ENCODE measurements around the gene HBZ.
"Not testable (repeated sequence)": the region's sequence is repeated elsewhere in the genome, so short reads cannot be mapped to it uniquely, and the experiment has no call there.

Gene HBZ

DNA sequence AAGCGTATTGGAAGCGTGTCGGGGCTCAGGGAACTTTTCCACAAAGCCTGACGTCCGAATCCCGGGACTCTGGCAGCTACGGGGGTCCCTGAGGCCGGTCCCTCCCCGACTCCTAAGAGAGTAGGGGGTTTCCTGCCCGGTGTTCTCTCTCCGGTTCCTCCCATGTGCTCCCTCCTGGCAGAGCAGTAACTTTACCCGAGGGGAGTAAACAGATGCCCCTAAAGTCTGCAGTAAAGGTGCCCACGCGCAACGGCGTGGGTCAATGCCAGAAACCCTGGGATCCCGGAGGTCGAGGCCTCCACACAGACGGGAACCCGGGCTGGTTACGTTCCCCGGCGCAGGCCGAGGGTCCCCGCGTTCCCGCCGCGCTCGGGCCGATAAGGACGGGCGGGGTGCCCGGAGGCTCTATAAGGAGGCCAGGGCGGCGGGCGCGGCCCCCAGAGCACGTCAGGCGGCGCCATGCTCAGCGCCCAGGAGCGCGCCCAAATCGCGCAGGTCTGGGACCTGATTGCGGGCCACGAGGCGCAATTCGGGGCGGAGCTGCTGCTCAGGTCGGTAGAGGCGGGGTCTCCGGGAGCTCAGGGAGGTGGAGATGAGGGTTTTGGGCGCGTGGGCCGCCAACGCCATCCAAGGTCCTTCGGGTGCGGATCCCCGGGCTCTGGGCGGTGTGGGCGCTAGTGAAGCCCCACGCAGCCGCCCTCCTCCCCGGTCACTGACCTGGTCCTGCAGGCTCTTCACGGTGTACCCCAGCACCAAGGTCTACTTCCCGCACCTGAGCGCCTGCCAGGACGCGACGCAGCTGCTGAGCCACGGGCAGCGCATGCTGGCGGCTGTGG lies 13.3 kb downstream of the HBZ start, which contains the start of gene HBM:
Gene HBM, plus strand, starts transcription at position 440 of the 836 bp plus-strand sequence. Its CDS starts 20 bp downstream, at position 460.
- no peak for DNase-seq

DNA sequence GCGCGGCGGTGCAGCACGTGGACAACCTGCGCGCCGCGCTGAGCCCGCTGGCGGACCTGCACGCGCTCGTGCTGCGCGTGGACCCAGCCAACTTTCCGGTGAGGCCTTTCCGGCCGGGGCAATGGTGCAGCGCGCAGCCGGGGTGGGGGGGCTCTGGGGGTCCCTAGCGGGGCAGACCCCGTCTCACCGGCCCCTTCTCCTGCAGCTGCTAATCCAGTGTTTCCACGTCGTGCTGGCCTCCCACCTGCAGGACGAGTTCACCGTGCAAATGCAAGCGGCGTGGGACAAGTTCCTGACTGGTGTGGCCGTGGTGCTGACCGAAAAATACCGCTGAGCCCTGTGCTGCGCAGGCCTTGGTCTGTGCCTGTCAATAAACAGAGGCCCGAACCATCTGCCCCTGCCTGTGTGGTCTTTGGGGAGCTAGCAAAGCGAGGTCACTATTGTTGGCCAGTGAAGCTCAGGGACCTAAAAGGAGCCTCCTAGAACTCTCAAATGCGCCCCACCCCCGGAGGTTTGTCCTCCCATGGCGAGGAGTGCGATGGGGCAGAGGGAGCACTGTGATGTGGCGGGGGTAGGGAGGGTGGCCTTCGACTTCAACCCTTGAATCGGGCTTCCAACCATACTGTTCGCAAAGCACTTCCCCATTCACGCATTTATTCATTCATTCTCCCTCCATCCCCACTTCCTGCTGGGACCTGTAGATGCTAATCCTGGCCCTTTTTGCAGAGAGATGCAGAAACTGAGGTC lies 14.1 kb downstream of the HBZ start:
- no peak for DNase-seq

DNA sequence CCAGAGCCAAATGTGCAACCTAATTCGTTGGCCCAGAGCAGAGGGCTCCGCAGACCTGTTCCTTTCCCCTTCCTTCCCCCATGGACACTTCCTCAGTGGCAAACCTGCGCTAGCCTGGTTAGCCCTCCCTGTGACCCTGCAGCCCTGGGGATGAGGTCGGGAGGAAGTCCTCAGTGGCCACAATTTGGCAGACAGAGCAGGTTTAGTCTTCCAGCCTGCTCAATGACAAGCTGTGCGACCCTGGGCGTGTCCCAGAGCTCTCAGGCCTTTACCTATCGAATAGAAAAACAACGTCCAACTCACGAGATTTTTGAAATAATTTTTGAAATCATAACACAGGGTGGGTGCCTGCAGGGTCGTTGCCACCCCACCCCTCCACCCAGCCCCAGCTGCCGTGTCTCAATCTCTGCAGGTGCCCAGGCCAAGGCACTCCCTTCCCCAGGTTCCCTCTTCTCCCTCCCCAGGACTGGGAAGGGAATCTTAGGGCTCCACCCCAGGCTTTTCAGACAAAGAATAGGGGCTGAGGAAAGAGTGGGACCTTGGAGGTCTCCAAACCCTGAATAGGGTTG lies 14.8 kb downstream of the HBZ start:
- DNase-seq = no peak

DNA sequence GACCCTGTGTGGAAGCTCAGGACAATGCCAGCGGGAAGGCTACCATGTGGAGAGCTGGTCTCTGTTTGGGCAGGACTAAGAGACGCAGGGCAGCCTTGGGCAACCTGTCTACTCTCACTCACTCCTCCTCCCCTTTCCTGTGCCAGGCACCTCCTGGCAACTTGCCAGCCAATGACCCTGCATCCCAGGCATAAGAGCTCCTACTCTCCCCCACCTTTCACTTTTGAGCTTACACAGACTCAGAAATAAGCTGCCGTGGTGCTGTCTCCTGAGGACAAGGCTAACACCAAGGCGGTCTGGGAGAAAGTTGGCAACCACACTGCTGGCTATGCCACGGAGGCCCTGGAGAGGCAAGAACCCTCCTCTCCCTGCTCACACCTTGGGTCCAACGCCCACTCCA lies 16.0 kb downstream of the HBZ start:
- no peak for DNase-seq

DNA sequence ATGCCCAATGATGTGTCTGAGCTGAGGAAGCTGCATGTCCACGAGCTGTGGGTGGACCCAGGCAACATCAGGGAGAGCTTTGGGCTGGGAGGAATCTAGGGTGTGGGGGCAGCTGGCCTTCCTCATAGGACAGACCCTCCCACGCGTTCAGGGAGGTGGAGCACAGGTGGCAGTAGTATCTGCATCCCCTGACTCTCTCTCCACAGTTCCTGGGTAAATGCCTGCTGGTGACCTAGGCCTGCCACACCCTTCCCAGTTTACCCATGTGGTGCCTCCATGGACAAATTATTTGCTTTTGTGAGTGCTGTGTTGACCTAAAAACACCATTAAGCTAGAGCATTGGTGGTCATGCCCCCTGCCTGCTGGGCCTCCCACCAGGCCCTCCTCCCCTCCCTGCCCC lies 16.6 kb downstream of the HBZ start:
- DNase-seq = no peak

DNA sequence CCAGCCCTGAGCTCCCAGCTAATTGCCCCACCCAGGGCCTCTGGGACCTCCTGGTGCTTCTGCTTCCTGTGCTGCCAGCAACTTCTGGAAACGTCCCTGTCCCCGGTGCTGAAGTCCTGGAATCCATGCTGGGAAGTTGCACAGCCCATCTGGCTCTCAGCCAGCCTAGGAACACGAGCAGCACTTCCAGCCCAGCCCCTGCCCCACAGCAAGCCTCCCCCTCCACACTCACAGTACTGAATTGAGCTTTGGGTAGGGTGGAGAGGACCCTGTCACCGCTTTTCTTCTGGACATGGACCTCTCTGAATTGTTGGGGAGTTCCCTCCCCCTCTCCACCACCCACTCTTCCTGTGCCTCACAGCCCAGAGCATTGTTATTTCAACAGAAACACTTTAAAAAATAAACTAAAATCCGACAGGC lies 17.7 kb downstream of the HBZ start:
- not testable (repeated sequence) for DNase-seq

DNA sequence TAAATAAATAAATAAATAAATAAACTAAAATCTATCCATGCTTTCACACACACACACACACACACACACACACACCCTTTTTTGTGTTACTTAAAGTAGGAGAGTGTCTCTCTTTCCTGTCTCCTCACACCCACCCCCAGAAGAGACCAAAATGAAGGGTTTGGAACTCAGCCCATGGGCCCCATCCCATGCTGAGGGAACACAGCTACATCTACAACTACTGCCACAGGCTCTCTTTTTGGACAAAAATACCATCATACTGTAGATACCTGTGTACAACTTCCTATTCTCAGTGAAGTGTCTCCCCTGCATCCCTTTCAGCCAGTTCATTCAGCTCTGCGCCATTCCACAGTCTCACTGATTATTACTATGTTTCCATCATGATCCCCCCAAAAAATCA lies 18.3 kb downstream of the HBZ start:
- DNase-seq = no peak

DNA sequence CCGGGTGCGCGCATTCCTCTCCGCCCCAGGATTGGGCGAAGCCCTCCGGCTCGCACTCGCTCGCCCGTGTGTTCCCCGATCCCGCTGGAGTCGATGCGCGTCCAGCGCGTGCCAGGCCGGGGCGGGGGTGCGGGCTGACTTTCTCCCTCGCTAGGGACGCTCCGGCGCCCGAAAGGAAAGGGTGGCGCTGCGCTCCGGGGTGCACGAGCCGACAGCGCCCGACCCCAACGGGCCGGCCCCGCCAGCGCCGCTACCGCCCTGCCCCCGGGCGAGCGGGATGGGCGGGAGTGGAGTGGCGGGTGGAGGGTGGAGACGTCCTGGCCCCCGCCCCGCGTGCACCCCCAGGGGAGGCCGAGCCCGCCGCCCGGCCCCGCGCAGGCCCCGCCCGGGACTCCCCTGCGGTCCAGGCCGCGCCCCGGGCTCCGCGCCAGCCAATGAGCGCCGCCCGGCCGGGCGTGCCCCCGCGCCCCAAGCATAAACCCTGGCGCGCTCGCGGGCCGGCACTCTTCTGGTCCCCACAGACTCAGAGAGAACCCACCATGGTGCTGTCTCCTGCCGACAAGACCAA lies 20.0 kb downstream of the HBZ start, which contains the start of gene HBA2:
Gene HBA2, plus strand, starts transcription at position 503 of the 568 bp plus-strand sequence. Its CDS starts 37 bp downstream, at position 540.
- DNase-seq = not testable (repeated sequence)

DNA sequence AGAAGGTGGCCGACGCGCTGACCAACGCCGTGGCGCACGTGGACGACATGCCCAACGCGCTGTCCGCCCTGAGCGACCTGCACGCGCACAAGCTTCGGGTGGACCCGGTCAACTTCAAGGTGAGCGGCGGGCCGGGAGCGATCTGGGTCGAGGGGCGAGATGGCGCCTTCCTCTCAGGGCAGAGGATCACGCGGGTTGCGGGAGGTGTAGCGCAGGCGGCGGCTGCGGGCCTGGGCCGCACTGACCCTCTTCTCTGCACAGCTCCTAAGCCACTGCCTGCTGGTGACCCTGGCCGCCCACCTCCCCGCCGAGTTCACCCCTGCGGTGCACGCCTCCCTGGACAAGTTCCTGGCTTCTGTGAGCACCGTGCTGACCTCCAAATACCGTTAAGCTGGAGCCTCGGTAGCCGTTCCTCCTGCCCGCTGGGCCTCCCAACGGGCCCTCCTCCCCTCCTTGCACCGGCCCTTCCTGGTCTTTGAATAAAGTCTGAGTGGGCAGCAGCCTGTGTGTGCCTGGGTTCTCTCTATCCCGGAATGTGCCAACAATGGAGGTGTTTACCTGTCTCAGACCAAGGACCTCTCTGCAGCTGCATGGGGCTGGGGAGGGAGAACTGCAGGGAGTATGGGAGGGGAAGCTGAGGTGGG lies 20.9 kb downstream of the HBZ start:
- not testable (repeated sequence) for DNase-seq

DNA sequence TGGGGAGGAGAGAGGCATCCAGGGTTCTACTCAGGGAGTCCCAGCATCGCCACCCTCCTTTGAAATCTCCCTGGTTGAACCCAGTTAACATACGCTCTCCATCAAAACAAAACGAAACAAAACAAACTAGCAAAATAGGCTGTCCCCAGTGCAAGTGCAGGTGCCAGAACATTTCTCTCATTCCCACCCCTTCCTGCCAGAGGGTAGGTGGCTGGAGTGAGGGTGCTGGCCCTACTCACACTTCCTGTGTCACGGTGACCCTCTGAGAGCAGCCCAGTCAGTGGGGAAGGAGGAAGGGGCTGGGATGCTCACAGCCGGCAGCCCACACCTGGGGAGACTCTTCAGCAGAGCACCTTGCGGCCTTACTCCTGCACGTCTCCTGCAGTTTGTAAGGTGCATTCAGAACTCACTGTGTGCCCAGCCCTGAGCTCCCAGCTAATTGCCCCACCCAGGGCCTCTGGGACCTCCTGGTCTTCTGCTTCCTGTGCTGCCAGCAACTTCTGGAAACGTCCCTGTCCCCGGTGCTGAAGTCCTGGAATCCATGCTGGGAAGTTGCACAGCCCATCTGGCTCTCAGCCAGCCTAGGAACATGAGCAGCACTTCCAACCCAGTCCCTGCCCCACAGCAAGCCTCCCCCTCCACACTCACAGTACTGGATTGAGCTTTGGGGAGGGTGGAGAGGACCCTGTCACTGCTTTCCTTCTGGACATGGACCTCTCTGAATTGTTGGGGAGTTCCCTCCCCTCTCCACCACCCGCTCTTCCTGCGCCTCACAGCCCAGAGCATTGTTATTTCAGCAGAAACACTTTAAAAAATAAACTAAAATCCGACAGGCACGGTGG lies 21.7 kb downstream of the HBZ start:
- DNase-seq = not testable (repeated sequence)

DNA sequence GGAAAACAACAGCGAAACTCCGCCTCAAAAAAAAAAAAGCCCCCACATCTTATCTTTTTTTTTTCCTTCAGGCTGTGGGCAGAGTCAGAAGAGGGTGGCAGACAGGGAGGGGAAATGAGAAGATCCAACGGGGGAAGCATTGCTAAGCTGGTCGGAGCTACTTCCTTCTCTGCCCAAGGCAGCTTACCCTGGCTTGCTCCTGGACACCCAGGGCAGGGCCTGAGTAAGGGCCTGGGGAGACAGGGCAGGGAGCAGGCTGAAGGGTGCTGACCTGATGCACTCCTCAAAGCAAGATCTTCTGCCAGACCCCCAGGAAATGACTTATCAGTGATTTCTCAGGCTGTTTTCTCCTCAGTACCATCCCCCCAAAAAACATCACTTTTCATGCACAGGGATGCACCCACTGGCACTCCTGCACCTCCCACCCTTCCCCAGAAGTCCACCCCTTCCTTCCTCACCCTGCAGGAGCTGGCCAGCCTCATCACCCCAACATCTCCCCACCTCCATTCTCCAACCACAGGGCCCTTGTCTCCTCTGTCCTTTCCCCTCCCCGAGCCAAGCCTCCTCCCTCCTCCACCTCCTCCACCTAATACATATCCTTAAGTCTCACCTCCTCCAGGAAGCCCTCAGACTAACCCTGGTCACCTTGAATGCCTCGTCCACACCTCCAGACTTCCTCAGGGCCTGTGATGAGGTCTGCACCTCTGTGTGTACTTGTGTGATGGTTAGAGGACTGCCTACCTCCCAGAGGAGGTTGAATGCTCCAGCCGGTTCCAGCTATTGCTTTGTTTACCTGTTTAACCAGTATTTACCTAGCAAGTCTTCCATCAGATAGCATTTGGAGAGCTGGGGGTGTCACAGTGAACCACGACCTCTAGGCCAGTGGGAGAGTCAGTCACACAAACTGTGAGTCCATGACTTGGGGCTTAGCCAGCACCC lies 22.8 kb downstream of the HBZ start:
- DNase-seq = no peak

DNA sequence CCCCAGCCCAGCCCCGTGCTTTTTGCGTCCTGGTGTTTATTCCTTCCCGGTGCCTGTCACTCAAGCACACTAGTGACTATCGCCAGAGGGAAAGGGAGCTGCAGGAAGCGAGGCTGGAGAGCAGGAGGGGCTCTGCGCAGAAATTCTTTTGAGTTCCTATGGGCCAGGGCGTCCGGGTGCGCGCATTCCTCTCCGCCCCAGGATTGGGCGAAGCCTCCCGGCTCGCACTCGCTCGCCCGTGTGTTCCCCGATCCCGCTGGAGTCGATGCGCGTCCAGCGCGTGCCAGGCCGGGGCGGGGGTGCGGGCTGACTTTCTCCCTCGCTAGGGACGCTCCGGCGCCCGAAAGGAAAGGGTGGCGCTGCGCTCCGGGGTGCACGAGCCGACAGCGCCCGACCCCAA lies 23.6 kb downstream of the HBZ start:
- DNase-seq = not testable (repeated sequence)

DNA sequence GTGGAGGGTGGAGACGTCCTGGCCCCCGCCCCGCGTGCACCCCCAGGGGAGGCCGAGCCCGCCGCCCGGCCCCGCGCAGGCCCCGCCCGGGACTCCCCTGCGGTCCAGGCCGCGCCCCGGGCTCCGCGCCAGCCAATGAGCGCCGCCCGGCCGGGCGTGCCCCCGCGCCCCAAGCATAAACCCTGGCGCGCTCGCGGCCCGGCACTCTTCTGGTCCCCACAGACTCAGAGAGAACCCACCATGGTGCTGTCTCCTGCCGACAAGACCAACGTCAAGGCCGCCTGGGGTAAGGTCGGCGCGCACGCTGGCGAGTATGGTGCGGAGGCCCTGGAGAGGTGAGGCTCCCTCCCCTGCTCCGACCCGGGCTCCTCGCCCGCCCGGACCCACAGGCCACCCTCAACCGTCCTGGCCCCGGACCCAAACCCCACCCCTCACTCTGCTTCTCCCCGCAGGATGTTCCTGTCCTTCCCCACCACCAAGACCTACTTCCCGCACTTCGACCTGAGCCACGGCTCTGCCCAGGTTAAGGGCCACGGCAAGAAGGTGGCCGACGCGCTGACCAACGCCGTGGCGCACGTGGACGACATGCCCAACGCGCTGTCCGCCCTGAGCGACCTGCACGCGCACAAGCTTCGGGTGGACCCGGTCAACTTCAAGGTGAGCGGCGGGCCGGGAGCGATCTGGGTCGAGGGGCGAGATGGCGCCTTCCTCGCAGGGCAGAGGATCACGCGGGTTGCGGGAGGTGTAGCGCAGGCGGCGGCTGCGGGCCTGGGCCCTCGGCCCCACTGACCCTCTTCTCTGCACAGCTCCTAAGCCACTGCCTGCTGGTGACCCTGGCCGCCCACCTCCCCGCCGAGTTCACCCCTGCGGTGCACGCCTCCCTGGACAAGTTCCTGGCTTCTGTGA lies 24.3 kb downstream of the HBZ start, which contains the start of gene HBA1:
Gene HBA1, plus strand, starts transcription at position 204 of the 906 bp plus-strand sequence. Its CDS starts 37 bp downstream, at position 241.
- not testable (repeated sequence) for DNase-seq

DNA sequence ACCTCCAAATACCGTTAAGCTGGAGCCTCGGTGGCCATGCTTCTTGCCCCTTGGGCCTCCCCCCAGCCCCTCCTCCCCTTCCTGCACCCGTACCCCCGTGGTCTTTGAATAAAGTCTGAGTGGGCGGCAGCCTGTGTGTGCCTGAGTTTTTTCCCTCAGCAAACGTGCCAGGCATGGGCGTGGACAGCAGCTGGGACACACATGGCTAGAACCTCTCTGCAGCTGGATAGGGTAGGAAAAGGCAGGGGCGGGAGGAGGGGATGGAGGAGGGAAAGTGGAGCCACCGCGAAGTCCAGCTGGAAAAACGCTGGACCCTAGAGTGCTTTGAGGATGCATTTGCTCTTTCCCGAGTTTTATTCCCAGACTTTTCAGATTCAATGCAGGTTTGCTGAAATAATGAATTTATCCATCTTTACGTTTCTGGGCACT lies 25.0 kb downstream of the HBZ start:
- DNase-seq = no peak

DNA sequence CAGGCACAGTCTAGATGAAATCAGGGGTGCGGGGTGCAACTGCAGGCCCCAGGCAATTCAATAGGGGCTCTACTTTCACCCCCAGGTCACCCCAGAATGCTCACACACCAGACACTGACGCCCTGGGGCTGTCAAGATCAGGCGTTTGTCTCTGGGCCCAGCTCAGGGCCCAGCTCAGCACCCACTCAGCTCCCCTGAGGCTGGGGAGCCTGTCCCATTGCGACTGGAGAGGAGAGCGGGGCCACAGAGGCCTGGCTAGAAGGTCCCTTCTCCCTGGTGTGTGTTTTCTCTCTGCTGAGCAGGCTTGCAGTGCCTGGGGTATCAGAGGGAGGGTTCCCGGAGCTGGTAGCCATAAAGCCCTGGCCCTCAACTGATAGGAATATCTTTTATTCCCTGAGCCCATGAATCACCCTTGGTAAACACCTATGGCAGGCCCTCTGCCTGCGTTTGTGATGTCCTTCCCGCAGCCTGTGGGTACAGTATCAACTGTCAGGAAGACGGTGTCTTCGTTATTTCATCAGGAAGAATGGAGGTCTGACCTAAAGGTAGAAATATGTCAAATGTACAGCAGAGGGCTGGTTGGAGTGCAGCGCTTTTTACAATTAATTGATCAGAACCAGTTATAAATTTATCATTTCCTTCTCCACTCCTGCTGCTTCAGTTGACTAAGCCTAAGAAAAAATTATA lies 25.7 kb downstream of the HBZ start:
- DNase-seq = no peak

DNA sequence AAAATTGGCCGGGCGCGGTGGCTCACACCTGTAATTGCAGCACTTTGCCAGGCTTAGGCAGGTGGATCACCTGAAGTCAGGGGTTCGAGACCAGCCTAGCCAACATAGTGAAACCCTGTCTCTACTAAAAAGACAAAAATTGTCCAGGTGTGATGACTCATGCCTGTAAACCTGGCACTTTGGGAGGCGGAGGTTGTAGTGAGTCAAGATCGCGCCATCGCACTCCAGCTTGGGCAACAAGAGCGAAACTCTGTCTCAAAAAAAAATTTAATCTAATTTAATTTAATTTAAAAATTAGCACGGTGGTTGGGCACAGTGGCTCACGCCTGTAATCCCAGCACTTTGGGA lies 26.2 kb downstream of the HBZ start:
- DNase-seq = no peak

DNA sequence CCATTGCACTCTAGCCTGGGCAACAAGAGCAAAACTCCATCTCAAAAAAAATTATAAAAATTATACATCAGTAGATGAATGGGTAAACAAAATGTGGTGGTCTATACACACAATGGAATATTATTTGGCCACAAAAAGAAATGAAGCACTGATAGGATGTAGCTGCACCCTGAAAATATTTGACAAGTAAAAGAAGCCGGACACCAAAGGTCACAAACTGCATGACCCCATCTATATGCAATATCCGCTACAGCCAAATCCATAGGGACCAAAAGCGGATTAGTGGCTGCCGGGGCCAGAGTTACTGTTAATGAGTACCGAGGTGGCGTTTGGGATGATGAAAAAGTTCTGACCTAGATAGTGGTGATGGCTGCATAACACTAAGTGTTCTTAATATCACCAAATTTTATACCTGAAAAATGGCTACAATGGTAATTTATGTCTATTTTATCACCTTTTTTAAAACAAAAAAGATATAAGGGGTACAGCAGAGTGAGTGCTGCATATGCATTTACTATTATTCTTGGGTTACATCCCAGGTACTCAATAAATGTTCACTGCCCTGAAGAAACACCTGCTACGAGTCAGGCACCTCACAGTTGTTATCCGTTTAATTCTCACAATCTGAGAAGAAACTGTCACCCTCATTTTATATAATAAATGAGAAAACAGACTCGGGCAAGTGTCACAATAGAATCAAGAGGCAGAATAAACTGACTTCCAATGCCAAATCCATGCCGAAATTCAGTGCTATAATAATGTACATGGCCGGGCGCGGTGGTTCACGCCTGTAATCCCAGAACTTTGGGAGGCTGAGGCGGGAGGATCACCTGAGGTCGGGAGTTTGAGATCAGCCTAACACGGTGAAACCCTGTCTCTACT lies 27.0 kb downstream of the HBZ start:
- no peak for DNase-seq

Measured in stimulated activated naive CD4-positive, alpha-beta T cell treated with Interleukin-2 at 50 U/mL for 16 hours (primary cell).